HEK293 (cell line): ENCODE data around the gene DNAH11.

Source experiments
- CTCF ChIA-PET: fragments of 350-600 bp; formaldehyde crosslinking; extraction: SDS; loops from one replicate; lab custom pipeline; 2021; ENCODE audit warnings: antibody characterized with exemption; lab: Yijun Ruan, JAX
- POLR2A ChIA-PET: fragments of 300-600 bp; formaldehyde crosslinking; extraction: SDS; loops from one replicate; lab custom pipeline; 2020; ENCODE audit warnings: antibody characterized with exemption, inconsistent platforms; lab: Yijun Ruan, JAX
- H3K27ac ChIP-seq: fragments of 200-500 bp; sonication (Bioruptor generic); 2 replicates; pipeline ENCODE4 v1.5.1; 2014; ENCODE audit warnings: low read depth, low read length, control low read depth, inconsistent platforms; ENCODE audit errors: extremely low read depth
- H3K36me3 ChIP-seq, 2 experiments: fragments of 200-500 bp in 1 of 2; sonication (Bioruptor generic) in 1 of 2; 1 replicate in 1 of 2; 2 replicates in 1 of 2; pipeline ENCODE4 v1.5.1; 2014 to 2017; ENCODE audit warnings: inconsistent platforms in 2 of 2, low read length in 2 of 2; ENCODE audit not compliant: control insufficient read depth in 2 of 2, insufficient read depth in 1 of 2
- H3K4me1 ChIP-seq: fragments of 200-500 bp; sonication (Bioruptor generic); 2 replicates; pipeline ENCODE4 v1.5.1; 2014; ENCODE audit warnings: mild to moderate bottlenecking, low read length, inconsistent platforms; ENCODE audit not compliant: control insufficient read depth, insufficient read depth
- H3K4me3 ChIP-seq: 2 replicates; pipeline ENCODE4 v1.5.1; 2011; ENCODE audit warnings: low read depth, mild to moderate bottlenecking, control low read depth, low read length, moderate library complexity
- H3K9me3 ChIP-seq: fragments of 200-500 bp; sonication (Bioruptor generic); 2 replicates; pipeline ENCODE4 v1.5.1; 2014; ENCODE audit warnings: low read depth, low read length, inconsistent platforms; ENCODE audit not compliant: control insufficient read depth, insufficient read depth
- KLF9 ChIP-seq: fragments of 450-650 bp; formaldehyde crosslinking; IDR thresholded peaks from 2 replicates; pipeline ENCODE4 v1.5.1; 2016; ENCODE audit warnings: missing biosample characterization, missing genetic modification characterization, low read depth
- OSR2 ChIP-seq: fragments of 450-650 bp; formaldehyde crosslinking; IDR thresholded peaks from 2 replicates; pipeline ENCODE4 v1.5.1; 2016; ENCODE audit warnings: missing biosample characterization, missing genetic modification characterization
- YY1 ChIP-seq: fragments of 450-650 bp; formaldehyde crosslinking; IDR thresholded peaks from 2 replicates; pipeline ENCODE4 v1.5.1; 2018; ENCODE audit warnings: missing biosample characterization, missing genetic modification characterization
- ZNF202 ChIP-seq: fragments of 450-650 bp; formaldehyde crosslinking; IDR thresholded peaks from 2 replicates; pipeline ENCODE4 v1.5.1; 2016; ENCODE audit warnings: missing biosample characterization, missing genetic modification characterization, borderline replicate concordance
- ZNF221 ChIP-seq: fragments of 450-650 bp; formaldehyde crosslinking; IDR thresholded peaks from 2 replicates; pipeline ENCODE4 v1.5.1; 2017; ENCODE audit warnings: missing biosample characterization, missing genetic modification characterization, borderline replicate concordance
- ZNF24 ChIP-seq: fragments of 450-650 bp; formaldehyde crosslinking; IDR thresholded peaks from 2 replicates; pipeline ENCODE4 v1.5.1; 2016; ENCODE audit warnings: missing biosample characterization, missing genetic modification characterization
- ZNF37A ChIP-seq: fragments of 450-650 bp; IDR thresholded peaks from 2 replicates; pipeline ENCODE4 v1.5.1; 2018; ENCODE audit warnings: missing biosample characterization, missing genetic modification characterization
- ZNF394 ChIP-seq: fragments of 450-650 bp; formaldehyde crosslinking; IDR thresholded peaks from 2 replicates; pipeline ENCODE4 v1.5.1; 2016; ENCODE audit warnings: missing biosample characterization, missing genetic modification characterization, mild to moderate bottlenecking, moderate library complexity, borderline replicate concordance
- ZNF600 ChIP-seq: fragments of 450-650 bp; formaldehyde crosslinking; IDR thresholded peaks from 2 replicates; pipeline ENCODE4 v1.5.1; 2016; ENCODE audit warnings: missing biosample characterization, missing genetic modification characterization
- ZNF626 ChIP-seq: fragments of 450-650 bp; sonication (Bioruptor Pico); formaldehyde crosslinking; IDR thresholded peaks from 2 replicates; pipeline ENCODE4 v1.5.1; 2018; ENCODE audit warnings: missing biosample characterization, missing genetic modification characterization, inconsistent platforms
- ZNF660 ChIP-seq: fragments of 450-650 bp; IDR thresholded peaks from 2 replicates; pipeline ENCODE4 v1.5.1; 2018; ENCODE audit warnings: missing biosample characterization, mild to moderate bottlenecking, missing genetic modification characterization
- ZNF776 ChIP-seq: fragments of 450-650 bp; formaldehyde crosslinking; IDR thresholded peaks from 2 replicates; pipeline ENCODE4 v1.5.0; 2017; ENCODE audit warnings: missing biosample characterization, missing genetic modification characterization, borderline replicate concordance
- TF ChIP-seq, protein P1 (sequence below): fragments of 450-650 bp; formaldehyde crosslinking; IDR thresholded peaks from 2 replicates; pipeline ENCODE4 v1.5.1; 2016; ENCODE audit warnings: missing biosample characterization, missing genetic modification characterization
- TF ChIP-seq, protein P2 (sequence below): fragments of 450-650 bp; formaldehyde crosslinking; IDR thresholded peaks from 2 replicates; pipeline ENCODE4 v1.5.1; 2016; ENCODE audit warnings: missing biosample characterization, missing genetic modification characterization, low read depth
- TF ChIP-seq, protein P3 (sequence below): fragments of 450-650 bp; formaldehyde crosslinking; IDR thresholded peaks from 2 replicates; pipeline ENCODE4 v1.5.1; 2016; ENCODE audit warnings: missing biosample characterization, missing genetic modification characterization
- TF ChIP-seq, protein P4 (sequence below): fragments of 450-650 bp; formaldehyde crosslinking; IDR thresholded peaks from 2 replicates; pipeline ENCODE4 v1.5.0; 2017; ENCODE audit warnings: missing biosample characterization, missing genetic modification characterization, borderline replicate concordance
- TF ChIP-seq, protein P5 (sequence below): fragments of 450-650 bp; formaldehyde crosslinking; IDR thresholded peaks from 2 replicates; pipeline ENCODE4 v1.5.1; 2016; ENCODE audit warnings: missing biosample characterization, missing genetic modification characterization

Gene DNAH11

DNA sequence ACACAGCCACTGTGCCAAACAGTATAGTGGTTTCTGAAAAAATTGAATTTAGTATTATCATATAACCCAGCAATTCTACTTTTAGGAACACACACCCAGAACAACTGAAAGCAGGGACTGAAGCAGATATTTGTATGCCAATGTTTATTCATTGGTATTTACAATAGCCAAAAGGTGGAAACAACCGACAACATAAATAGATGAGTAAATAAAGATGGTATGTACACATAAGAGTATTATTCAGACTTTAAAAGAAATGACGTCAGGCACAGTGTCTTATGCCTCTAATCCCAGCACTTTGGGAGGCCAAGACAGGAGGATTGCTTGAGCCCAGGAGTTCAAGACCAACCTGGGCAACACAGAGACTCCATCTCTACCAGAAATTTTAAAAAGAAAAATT is 395.6 kb downstream of the DNAH11 start:
- Histone ChIP-seq H3K4me1 (peaks cover 37% of the 10 kb centered on the region), H3K4me3 (no peak overlapping the region), H3K36me3 (peaks cover 9 to 14% of the 10 kb centered on the region in 2 experiments), H3K9me3 (no peaks in the 10 kb centered on the region), H3K27ac (no peak overlapping the region)
- ChIA-PET CTCF (interaction anchor here (1.2 kb wide), 1 partner anchor 65 kb away, joined by 4 read pairs; no protein-coding TSS in a partner anchor), POLR2A (no interaction called here)
- no peak for TF ChIP-seq ZNF394 (tag by site-specific recombination)
- no peak for TF ChIP-seq ZNF626
- no peak for TF ChIP-seq YY1 (tag by site-specific recombination)
- TF ChIP-seq, protein P1, sequence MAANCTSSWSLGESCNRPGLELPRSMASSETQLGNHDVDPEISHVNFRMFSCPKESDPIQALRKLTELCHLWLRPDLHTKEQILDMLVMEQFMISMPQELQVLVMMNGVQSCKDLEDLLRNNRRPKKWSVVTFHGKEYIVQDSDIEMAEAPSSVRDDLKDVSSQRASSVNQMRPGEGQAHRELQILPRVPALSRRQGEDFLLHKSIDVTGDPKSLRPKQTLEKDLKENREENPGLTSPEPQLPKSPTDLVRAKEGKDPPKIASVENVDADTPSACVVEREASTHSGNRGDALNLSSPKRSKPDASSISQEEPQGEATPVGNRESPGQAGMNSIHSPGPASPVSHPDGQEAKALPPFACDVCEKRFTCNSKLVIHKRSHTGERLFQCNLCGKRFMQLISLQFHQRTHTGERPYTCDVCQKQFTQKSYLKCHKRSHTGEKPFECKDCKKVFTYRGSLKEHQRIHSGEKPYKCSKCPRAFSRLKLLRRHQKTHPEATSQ (tag by site-specific recombination): no peak
- no peak for TF ChIP-seq OSR2 (tag by site-specific recombination)
- TF ChIP-seq, protein P2, sequence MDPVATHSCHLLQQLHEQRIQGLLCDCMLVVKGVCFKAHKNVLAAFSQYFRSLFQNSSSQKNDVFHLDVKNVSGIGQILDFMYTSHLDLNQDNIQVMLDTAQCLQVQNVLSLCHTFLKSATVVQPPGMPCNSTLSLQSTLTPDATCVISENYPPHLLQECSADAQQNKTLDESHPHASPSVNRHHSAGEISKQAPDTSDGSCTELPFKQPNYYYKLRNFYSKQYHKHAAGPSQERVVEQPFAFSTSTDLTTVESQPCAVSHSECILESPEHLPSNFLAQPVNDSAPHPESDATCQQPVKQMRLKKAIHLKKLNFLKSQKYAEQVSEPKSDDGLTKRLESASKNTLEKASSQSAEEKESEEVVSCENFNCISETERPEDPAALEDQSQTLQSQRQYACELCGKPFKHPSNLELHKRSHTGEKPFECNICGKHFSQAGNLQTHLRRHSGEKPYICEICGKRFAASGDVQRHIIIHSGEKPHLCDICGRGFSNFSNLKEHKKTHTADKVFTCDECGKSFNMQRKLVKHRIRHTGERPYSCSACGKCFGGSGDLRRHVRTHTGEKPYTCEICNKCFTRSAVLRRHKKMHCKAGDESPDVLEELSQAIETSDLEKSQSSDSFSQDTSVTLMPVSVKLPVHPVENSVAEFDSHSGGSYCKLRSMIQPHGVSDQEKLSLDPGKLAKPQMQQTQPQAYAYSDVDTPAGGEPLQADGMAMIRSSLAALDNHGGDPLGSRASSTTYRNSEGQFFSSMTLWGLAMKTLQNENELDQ (tag by site-specific recombination): no peak
- TF ChIP-seq, protein P3, sequence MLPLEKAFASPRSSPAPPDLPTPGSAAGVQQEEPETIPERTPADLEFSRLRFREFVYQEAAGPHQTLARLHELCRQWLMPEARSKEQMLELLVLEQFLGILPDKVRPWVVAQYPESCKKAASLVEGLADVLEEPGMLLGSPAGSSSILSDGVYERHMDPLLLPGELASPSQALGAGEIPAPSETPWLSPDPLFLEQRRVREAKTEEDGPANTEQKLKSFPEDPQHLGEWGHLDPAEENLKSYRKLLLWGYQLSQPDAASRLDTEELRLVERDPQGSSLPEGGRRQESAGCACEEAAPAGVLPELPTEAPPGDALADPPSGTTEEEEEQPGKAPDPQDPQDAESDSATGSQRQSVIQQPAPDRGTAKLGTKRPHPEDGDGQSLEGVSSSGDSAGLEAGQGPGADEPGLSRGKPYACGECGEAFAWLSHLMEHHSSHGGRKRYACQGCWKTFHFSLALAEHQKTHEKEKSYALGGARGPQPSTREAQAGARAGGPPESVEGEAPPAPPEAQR (tag by site-specific recombination): no peak
- TF ChIP-seq, protein P4, sequence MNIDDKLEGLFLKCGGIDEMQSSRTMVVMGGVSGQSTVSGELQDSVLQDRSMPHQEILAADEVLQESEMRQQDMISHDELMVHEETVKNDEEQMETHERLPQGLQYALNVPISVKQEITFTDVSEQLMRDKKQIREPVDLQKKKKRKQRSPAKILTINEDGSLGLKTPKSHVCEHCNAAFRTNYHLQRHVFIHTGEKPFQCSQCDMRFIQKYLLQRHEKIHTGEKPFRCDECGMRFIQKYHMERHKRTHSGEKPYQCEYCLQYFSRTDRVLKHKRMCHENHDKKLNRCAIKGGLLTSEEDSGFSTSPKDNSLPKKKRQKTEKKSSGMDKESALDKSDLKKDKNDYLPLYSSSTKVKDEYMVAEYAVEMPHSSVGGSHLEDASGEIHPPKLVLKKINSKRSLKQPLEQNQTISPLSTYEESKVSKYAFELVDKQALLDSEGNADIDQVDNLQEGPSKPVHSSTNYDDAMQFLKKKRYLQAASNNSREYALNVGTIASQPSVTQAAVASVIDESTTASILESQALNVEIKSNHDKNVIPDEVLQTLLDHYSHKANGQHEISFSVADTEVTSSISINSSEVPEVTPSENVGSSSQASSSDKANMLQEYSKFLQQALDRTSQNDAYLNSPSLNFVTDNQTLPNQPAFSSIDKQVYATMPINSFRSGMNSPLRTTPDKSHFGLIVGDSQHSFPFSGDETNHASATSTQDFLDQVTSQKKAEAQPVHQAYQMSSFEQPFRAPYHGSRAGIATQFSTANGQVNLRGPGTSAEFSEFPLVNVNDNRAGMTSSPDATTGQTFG: no peak
- no peak for TF ChIP-seq ZNF24 (tag by site-specific recombination)
- TF ChIP-seq, protein P5, sequence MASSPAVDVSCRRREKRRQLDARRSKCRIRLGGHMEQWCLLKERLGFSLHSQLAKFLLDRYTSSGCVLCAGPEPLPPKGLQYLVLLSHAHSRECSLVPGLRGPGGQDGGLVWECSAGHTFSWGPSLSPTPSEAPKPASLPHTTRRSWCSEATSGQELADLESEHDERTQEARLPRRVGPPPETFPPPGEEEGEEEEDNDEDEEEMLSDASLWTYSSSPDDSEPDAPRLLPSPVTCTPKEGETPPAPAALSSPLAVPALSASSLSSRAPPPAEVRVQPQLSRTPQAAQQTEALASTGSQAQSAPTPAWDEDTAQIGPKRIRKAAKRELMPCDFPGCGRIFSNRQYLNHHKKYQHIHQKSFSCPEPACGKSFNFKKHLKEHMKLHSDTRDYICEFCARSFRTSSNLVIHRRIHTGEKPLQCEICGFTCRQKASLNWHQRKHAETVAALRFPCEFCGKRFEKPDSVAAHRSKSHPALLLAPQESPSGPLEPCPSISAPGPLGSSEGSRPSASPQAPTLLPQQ (tag by site-specific recombination): no peak
- TF ChIP-seq ZNF776 (tag by site-specific recombination): no peak
- no peak for TF ChIP-seq KLF9 (tag by site-specific recombination)
- no peak for TF ChIP-seq ZNF600
- TF ChIP-seq ZNF37A (tag by site-specific recombination): no peak
- TF ChIP-seq ZNF221 (tag by site-specific recombination): no peak
- TF ChIP-seq ZNF202 (tag by site-specific recombination): no peak
- TF ChIP-seq ZNF660 (tag by site-specific recombination): no peak
